ENCODE data around the gene CLBA1.

DNA sequence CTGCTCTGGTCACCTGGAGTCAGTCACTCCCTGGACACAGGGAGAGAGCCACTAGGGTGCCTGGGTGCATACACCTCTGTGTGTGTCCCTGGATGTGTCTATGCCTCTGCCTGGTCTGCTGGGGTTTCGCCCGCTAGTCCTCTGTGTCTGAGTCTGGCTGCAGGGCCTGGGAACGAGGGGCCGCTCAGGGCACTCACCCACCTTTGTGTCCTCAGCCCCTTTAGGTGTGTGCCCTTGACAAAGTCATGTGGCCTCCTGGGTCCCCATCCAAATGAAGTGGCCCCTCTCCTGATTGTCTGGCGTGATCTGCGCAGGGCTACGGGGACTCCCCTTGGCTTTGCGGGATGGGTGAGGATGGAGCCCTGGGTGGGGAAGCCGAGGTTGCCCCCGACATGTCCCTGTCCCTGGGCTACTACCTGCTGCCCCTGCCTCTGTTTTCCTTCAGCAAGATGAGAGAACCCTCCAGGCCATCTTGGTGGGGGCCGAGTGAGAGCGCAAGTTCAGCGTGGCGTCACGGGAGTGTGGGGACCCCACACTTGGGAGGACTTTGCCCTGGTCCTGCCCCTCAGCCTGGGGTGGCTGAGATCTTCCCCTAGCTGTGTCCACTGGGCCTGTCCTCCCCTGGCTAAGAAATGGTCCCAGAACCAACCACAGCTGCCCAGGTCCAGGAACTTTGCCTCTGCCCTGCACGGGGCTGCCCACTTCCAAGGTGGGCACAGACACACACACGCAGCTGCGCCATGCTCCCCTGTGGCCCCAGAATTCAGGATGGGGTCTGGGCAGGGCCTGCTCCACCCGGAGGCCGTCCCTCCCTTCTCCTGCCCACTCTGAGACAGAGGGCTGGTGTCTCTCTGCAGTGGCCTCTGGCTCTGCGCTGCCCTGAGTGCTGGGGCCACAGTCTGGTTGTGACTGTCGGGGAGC lies 4.7 kb upstream of the CLBA1 start:
- TF ChIP-seq LEF1 (IDR thresholded peaks at IDR 0.05; ENCODE audit: borderline replicate concordance) (no peak), ZNF384 (IDR thresholded peaks at IDR 0.05) (no peak), ELF4 (IDR thresholded peaks at IDR 0.05) (no peak), SP1 (IDR thresholded peaks at IDR 0.05) (no peak), FOXA1 (IDR thresholded peaks at IDR 0.05) (no peak), HDGF (IDR thresholded peaks at IDR 0.05; ENCODE audit: borderline replicate concordance) (no peak), PKNOX1 (IDR thresholded peaks at IDR 0.05) (no peak), FOXK2 (IDR thresholded peaks at IDR 0.05) (no peak), ARNT (IDR thresholded peaks at IDR 0.05) (no peak), FOXM1 (IDR thresholded peaks at IDR 0.05; ENCODE audit: borderline replicate concordance) (no peak), SUZ12 (IDR thresholded peaks at IDR 0.05) (no peak), BHLHE40 (IDR thresholded peaks at IDR 0.05; ENCODE audit: borderline replicate concordance) (no peak), TARDBP (IDR thresholded peaks at IDR 0.05) (no peak), NFRKB (IDR thresholded peaks at IDR 0.05) (no peak)
